Esophagus muscularis mucosa (tissue), 3 donors: ENCODE data around the gene MEIS1.

Source experiments
- POLR2A ChIP-seq: fragments of 450-650 bp; IDR thresholded peaks from one replicate; pipeline ENCODE4 v1.6.1; 2017; ENCODE audit warnings: antibody characterized with exemption, moderate library complexity, mild to moderate bottlenecking, low read depth
- POLR2AphosphoS5 ChIP-seq, 2 donors: sonication (generic); formaldehyde crosslinking; IDR thresholded peaks; one replicate each; pipeline ENCODE4 v1.6.1; 2017; ENCODE audit warnings: antibody characterized with exemption in 2 of 2
- TF ChIP-seq, protein P1 (sequence below), 3 experiments: fragments of 200-600 bp in 2 of 3; fragments of 450-650 bp in 1 of 3; sonication (generic) in 2 of 3; IDR thresholded peaks; one replicate each; pipeline ENCODE4 v1.5.1; 2017 to 2019; ENCODE audit warnings: antibody characterized with exemption in 3 of 3, mild to moderate bottlenecking in 2 of 3, moderate library complexity in 1 of 3

DNA sequence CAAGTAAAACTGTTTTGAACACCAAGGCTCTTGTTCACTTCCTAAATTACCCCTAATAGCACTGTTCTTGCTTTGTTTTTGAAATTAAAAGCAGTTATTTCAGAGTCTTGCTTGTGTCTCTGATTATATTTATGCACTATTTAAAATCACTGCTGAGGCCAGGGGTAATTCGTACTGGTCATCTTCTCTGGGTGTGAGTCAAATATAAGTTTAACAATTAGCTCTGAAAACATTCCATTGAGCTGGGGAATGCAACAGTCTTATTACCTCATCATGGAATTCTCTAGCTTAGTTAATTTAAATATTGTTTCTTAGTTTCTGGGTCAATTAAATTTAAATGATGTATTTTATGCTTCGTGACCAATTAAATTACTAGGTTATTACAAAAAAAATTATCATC, 135.0 kb downstream of the MEIS1 start:
- TF ChIP-seq, protein P1, sequence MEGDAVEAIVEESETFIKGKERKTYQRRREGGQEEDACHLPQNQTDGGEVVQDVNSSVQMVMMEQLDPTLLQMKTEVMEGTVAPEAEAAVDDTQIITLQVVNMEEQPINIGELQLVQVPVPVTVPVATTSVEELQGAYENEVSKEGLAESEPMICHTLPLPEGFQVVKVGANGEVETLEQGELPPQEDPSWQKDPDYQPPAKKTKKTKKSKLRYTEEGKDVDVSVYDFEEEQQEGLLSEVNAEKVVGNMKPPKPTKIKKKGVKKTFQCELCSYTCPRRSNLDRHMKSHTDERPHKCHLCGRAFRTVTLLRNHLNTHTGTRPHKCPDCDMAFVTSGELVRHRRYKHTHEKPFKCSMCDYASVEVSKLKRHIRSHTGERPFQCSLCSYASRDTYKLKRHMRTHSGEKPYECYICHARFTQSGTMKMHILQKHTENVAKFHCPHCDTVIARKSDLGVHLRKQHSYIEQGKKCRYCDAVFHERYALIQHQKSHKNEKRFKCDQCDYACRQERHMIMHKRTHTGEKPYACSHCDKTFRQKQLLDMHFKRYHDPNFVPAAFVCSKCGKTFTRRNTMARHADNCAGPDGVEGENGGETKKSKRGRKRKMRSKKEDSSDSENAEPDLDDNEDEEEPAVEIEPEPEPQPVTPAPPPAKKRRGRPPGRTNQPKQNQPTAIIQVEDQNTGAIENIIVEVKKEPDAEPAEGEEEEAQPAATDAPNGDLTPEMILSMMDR (IDR thresholded peaks at IDR 0.05): no peak
- no peak for TF ChIP-seq POLR2A
- no peak for TF ChIP-seq POLR2AphosphoS5 (IDR thresholded peaks at IDR 0.05)
